ENCODE results near the gene C6orf132. TPM values are rescaled to one million over a fixed set of nuclear protein-coding genes. Genes with fewer than 3 reads are reported as not detected.
A peak's percentile ranks its signal among the peaks of the same experiment; 100 is the strongest.

Gene C6orf132
- total and polyA plus RNA-seq, 9 of the 15 experiments (the other 6 are each of a cell fraction or from before 2014, with no cell fraction given), result 0.06 to 0.35 (median 0.14) TPM

DNA sequence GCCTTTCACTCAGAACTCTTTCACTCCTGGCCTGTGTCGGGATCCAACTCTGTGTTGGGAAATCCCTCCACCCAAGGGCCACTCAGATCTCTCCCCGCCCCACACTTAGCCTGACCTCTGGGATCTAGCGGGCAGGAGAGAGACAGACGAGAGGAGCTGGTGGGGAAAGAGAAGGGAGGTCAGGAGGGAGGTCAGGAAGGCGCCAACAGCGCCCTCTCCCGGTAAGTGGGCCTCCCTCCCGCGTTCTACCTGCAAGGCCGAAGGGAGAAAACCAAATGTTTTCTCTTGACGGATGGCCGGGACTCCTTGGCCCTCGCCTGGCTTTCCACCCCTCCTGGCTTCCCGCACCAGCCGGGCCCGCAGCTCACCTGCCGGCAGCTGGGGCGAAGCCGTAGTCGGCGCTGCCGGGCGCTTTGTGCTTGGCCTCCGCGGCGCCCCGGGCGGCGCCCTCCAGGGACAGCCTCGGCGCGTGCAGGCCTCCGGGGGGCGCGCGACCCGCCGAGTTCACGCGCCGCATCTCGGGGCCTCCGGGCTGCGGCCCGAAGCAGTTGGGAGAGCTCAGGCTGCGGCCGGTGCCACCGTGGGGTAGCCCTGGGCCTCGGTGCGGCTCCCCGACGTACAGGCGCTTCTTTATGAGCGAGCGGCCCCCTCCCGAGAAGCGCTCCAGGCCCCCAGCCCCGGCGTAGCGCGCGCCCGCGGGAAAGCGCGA is 38.2 kb downstream of the C6orf132 start (continued):
- TF ChIP-seq RAD21 (CRISPR knock-in tag; conservative IDR thresholded peaks at IDR 0.05 in 1 of 2, IDR thresholded peaks at IDR 0.05 in 1 of 2) (peak; percentile 84 to 85), SMAD1 (IDR thresholded peaks at IDR 0.05; ENCODE audit: low read depth, low read length, partially characterized antibody) (peak; percentile 42), POLR2AphosphoS5 (IDR thresholded peaks at IDR 0.05; ENCODE audit: control insufficient read depth, insufficient read depth, low read depth, low read length) (peak; percentile 55; the same call in 1 of the 2 replicates), ELF4 (CRISPR knock-in tag; IDR thresholded peaks at IDR 0.05) (no peak), BRD9 (IDR thresholded peaks at IDR 0.05; ENCODE audit: low read depth, partially characterized antibody) (peak; percentile 92), NELFE (IDR thresholded peaks at IDR 0.05; ENCODE audit: insufficient read depth, insufficient read length) (no peak), KAT2B (IDR thresholded peaks at IDR 0.05; ENCODE audit: low read depth, low read length) (peak; percentile 97), REST (IDR thresholded peaks at IDR 0.05; ENCODE audit: borderline replicate concordance) (peak; percentile 88), REST (CRISPR knock-in tag; IDR thresholded peaks at IDR 0.05; ENCODE audit: low read depth) (0 out of 2 replicates have a peak, but pooled peaks have one; percentile 81), YBX1 (IDR thresholded peaks at IDR 0.05) (no peak), OTX1 (CRISPR knock-in tag; IDR thresholded peaks at IDR 0.05) (0 out of 2 replicates have a peak, but pooled peaks have one; percentile 71), SAP30 (IDR thresholded peaks at IDR 0.05; ENCODE audit: borderline replicate concordance, insufficient read depth, low read depth, low read length, poor library complexity, severe bottlenecking) (no peak), ZFP36 (IDR thresholded peaks at IDR 0.05; ENCODE audit: low read depth, low read length, partially characterized antibody) (no peak), SREBF2 (CRISPR knock-in tag; IDR thresholded peaks at IDR 0.05) (no peak), SMAD3 (CRISPR knock-in tag; conservative IDR thresholded peaks at IDR 0.05) (0 out of 2 replicates have a peak, but pooled peaks have one; percentile 75), TGIF2 (CRISPR knock-in tag; IDR thresholded peaks at IDR 0.05) (peak; percentile 70; the same call in 1 of the 2 replicates), TBP (optimal IDR thresholded peaks at IDR 0.05; ENCODE audit: low read depth, low read length) (peak; percentile 70), TARDBP (IDR thresholded peaks at IDR 0.05) (peak; percentile 91), CXXC5 (CRISPR knock-in tag; IDR thresholded peaks at IDR 0.05) (peak; percentile 92), ZBTB1 (CRISPR knock-in tag; IDR thresholded peaks at IDR 0.05; ENCODE audit: borderline replicate concordance, low read depth) (peak; percentile 87), POLR2G (IDR thresholded peaks at IDR 0.05; ENCODE audit: low read depth, low read length) (peak; percentile 98), ZNF212 (CRISPR knock-in tag; IDR thresholded peaks at IDR 0.05) (no peak)

All from K562 (cell line).